Right cardiac atrium (tissue), 5 donors: ENCODE results near the gene BCAM. TPM values are rescaled to one million over a fixed set of nuclear protein-coding genes. Genes with fewer than 3 reads are reported as not detected.

Experiments used
- ATAC-seq, 2 donors: fragments of 200-7000 bp; cut with Tn5 transposase; one replicate each; pipeline versions ENCODE4 v1.8.0 to v1.9.1; 2020; ENCODE audit warnings: moderate library complexity in 2 of 2, mild to moderate bottlenecking in 1 of 2
- DNase-seq, 3 donors: peaks; one replicate each; pipeline ENCODE4 v3.0.0-alpha.2; 2020
- H3K27ac ChIP-seq: one replicate; pipeline ENCODE4 v1.5.1; 2013; ENCODE audit warnings: mild to moderate bottlenecking, low read length, control low read depth, moderate library complexity
- H3K27me3 ChIP-seq: one replicate; pipeline ENCODE4 v1.6.1; 2013; ENCODE audit not compliant: control insufficient read depth, insufficient read depth
- H3K4me1 ChIP-seq: one replicate; pipeline ENCODE4 v1.6.1; 2013; ENCODE audit warnings: low read length; ENCODE audit not compliant: control insufficient read depth, insufficient read depth
- H3K4me3 ChIP-seq: one replicate; pipeline ENCODE4 v1.5.1; 2013; ENCODE audit warnings: low read length, control low read depth
- H3K9me3 ChIP-seq: one replicate; pipeline ENCODE4 v1.6.1; 2013; ENCODE audit warnings: low read length; ENCODE audit not compliant: control insufficient read depth
- WGBS: extraction: QIAGEN DNeasy Blood & Tissue Kit; methylation state at CpG from one replicate; pipeline ENCODE4 v1.1.7; 2013; 5-methylcytosine and 5-hydroxymethylcytosine counted together
- intact Hi-C, 4 donors: fragments of 100-400 bp; cut with DNase I; formaldehyde crosslinking; loops; one replicate each; pipeline versions ENCODE4 v1.11.0 to v1.14.0; 2022 to 2023
- polyA plus RNA-seq: library from polyadenylated mRNA; stranded (reverse); fragments of 200-250 nt; gene quantifications from one replicate; pipeline ENCODE4 v1.2.3, GENCODE V29; 2013
- total RNA-seq, 4 donors: library from RNA; stranded (reverse); fragmentation: NEBNext Ultra II Directional; extraction: Animal tissue kit (Norgen Biotek cat#: 25700); gene quantifications; one replicate each; pipeline ENCODE4 v1.2.1, GENCODE V29; 2021
- donor health status: healthy with polysubstance abuse.
- donor health status: DM: no; HTN: yes; CAD: no.
- donor health status: DM: no; HTN: no; CAD: no.
- donor health status: DM: no; HTN: yes; CAD: no; lungs with severe emphysema.
- donor health status: DM: yes; HTN: yes; CAD: no.

The BCAM gene
- total and polyA plus RNA-seq, 5 donors = 69.9 to 130 (median 89.9) TPM

GRCh38 chr19:44807652-44808462 lies 1.0 kb upstream of the BCAM start:
- peak in 2 of 3 donors; percentile 65 to 67 for DNase-seq
- Histone ChIP-seq H3K4me3 (no peak overlapping the region), H3K4me1 (peaks cover 4% of the 10 kb centered on the region), H3K9me3 (no peaks in the 10 kb centered on the region), H3K27me3 (no peaks in the 10 kb centered on the region), H3K27ac (peak overlapping the region; percentile 14)
- 20% methylated on average over 14 of the region's 14 CpGs for WGBS
- peak; percentile 64 to 72 for ATAC-seq
- intact Hi-C loops = loop anchor here in 1 of 4 donors (5.0 kb wide), 1 partner anchor 34 kb away; no protein-coding TSS in a partner anchor

DNA sequence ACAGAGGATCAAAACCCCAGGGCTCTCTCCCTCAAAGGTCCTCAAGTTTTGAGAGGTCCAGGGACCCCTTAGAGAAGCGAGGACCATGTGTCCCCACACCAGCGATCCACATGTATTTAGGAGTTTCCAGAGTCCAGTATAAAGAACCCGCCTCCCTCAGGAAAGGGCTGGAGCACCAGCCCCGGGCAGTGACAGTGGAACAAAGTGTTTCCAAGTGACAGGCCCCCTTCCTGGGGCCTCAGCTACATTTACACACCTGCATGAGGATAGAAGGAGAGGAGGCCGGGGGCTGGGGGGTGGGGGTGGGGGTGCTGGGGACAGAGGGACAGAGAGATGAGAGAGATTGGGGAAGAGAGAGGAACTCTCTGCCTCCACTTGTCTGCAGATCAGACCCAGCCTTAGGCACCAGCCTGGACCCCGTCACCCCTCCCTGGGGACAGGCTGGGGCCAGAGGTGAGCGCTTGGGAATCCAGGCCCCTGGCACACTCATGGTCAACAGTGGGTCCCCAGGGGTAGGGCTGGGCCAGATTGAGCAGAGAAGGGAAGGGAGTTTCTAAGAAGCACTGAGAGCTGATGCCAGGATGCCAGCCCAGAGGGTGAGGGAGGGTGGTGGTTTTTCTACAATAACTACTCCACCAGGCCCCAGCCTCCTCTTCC lies 802 bp downstream of the BCAM start:
- no peaks in the 10 kb centered on the region for H3K9me3 ChIP-seq
- no peaks in the 10 kb centered on the region for H3K27me3 ChIP-seq
- H3K4me1 ChIP-seq = peaks cover 4% of the 10 kb centered on the region
- 34% methylated on average over 7 of the region's 7 CpGs for WGBS
- H3K27ac ChIP-seq = peak overlapping the region; percentile 46
- ATAC-seq (peak; percentile 20 to 25), DNase-seq (peak in 2 of 3 donors; percentile 31 to 36)
- H3K4me3 ChIP-seq = peak overlapping the region; percentile 66
- intact Hi-C loops = loop anchor here in 1 of 4 donors (5.0 kb wide), 1 partner anchor 33 kb away; no protein-coding TSS in a partner anchor

DNA sequence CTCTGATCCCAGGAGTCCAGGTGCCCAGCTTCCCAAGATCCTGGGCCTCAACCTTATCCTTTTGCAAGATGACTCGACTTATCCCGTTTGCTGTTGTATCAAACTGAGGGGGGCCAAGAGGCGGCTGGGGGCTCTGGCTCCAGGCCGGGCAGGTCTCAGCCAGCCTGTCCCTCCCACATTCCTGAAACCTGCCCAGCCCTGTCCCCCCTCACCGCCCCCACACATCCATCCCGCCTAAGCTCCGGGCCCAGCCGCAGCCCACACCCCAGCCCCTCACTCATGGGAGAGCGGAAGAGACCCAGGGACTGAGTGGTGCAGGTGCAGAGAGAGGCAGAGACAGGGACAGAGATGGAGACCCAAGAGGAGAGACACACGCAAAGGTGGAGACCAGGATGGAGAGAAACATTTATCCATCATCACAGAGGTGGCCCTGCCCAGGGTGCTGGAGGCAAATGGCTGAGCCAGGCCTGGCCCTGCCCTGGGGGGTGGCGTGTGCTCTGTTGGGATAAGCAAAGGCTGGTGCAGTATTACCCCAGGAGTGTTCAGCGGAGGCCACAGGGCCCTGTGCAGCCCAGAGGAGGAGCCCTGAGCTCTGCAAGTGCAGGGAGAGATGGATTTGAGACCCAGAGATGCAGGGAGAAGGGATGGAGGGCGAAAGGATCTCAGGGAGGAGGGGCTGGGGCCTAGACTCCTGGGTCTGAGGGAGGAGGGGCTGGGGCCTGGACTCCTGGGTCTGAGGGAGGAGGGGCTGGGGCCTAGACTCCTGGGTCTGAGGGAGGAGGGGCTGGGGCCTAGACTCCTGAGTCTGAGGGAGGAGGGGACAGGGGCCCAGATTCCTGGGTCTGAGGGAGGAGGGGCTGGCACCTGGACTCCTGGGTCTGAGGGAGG lies 1.6 kb downstream of the BCAM start:
- Histone ChIP-seq H3K4me1 (peaks cover 4% of the 10 kb centered on the region), H3K4me3 (peak overlapping the region; percentile 66), H3K27ac (no peak overlapping the region), H3K27me3 (no peaks in the 10 kb centered on the region), H3K9me3 (no peaks in the 10 kb centered on the region)
- ATAC-seq = no peak
- WGBS = 66% methylated on average over 13 of the region's 13 CpGs
- DNase-seq = peak in 2 of 3 donors; percentile 25 to 28
- intact Hi-C loops = no loop called here

DNA sequence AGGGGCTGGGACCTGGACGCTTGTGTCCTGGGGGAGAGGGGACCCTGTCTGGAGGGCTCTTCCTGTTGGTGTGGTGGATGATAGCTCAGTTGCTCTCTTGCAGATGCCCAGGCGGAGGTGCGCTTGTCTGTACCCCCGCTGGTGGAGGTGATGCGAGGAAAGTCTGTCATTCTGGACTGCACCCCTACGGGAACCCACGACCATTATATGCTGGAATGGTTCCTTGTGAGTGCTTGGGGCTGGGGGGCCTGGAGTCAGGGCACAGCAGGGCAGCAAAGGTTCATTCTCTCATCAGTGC lies 2.2 kb downstream of the BCAM start:
- H3K27ac ChIP-seq = no peak overlapping the region
- peaks cover 4% of the 10 kb centered on the region for H3K4me1 ChIP-seq

GRCh38 chr19:44812142-44812718 lies 3.3 kb downstream of the BCAM start:
- 89% methylated on average over 28 of the region's 28 CpGs for WGBS
- H3K4me1 ChIP-seq = peaks cover 4% of the 10 kb centered on the region
- no peak overlapping the region for H3K27ac ChIP-seq
- no peaks in the 10 kb centered on the region for H3K27me3 ChIP-seq
- no peaks in the 10 kb centered on the region for H3K9me3 ChIP-seq
- no peak overlapping the region for H3K4me3 ChIP-seq
- no peak for ATAC-seq
- intact Hi-C loops = no loop called here
- DNase-seq = peak in 1 of 3 donors; percentile 13

More for the DNA sequence above, 2.2 kb downstream of the BCAM start:
- intact Hi-C loops = no loop called here
- Histone ChIP-seq H3K27me3 (no peaks in the 10 kb centered on the region), H3K4me3 (no peak overlapping the region), H3K9me3 (no peaks in the 10 kb centered on the region)
- ATAC-seq = no peak
- WGBS = 91% methylated on average over 7 of the region's 7 CpGs
- DNase-seq = peak in 1 of 3 donors; percentile 11

- 82% methylated on average over 38 of the region's 38 CpGs for WGBS
Measured at GRCh38 chr19:44813070-44813840, 4.4 kb downstream of the BCAM start.

GRCh38 chr19:44813841-44814470 lies 5.1 kb downstream of the BCAM start:
- peaks cover 2% of the 10 kb centered on the region for H3K4me1 ChIP-seq
- H3K27ac ChIP-seq = no peak overlapping the region
- DNase-seq (no peak), ATAC-seq (no peak)
- H3K9me3 ChIP-seq = no peaks in the 10 kb centered on the region
- intact Hi-C loops = no loop called here
- H3K4me3 ChIP-seq = no peak overlapping the region
- WGBS = 88% methylated on average over 16 of the region's 16 CpGs
- no peaks in the 10 kb centered on the region for H3K27me3 ChIP-seq

More at GRCh38 chr19:44813070-44813840, 4.4 kb downstream of the BCAM start:
- intact Hi-C loops = no loop called here
- Histone ChIP-seq H3K4me1 (peaks cover 4% of the 10 kb centered on the region), H3K9me3 (no peaks in the 10 kb centered on the region), H3K27me3 (no peaks in the 10 kb centered on the region), H3K27ac (no peak overlapping the region), H3K4me3 (no peak overlapping the region)
- peak in 1 of 3 donors; percentile 48 for DNase-seq
- no peak for ATAC-seq

- no peak for ATAC-seq
Measured at GRCh38 chr19:44814517-44814916, 5.6 kb downstream of the BCAM start.

GRCh38 chr19:44816301-44816700 lies 7.4 kb downstream of the BCAM start:
- ATAC-seq (no peak), DNase-seq (peak in 1 of 3 donors; percentile 13)
- WGBS = 74% methylated on average over 2 of the region's 2 CpGs
- Histone ChIP-seq H3K9me3 (no peaks in the 10 kb centered on the region), H3K4me1 (peaks cover 5% of the 10 kb centered on the region), H3K27me3 (no peaks in the 10 kb centered on the region), H3K27ac (no peak overlapping the region), H3K4me3 (no peak overlapping the region)
- intact Hi-C loops = no loop called here

More at GRCh38 chr19:44814517-44814916, 5.6 kb downstream of the BCAM start:
- Histone ChIP-seq H3K9me3 (no peaks in the 10 kb centered on the region), H3K27ac (no peak overlapping the region), H3K27me3 (no peaks in the 10 kb centered on the region), H3K4me3 (no peak overlapping the region), H3K4me1 (no peaks in the 10 kb centered on the region)
- intact Hi-C loops = no loop called here
- DNase-seq = peak in 2 of 3 donors; percentile 41 to 53
- 86% methylated on average over 17 of the region's 17 CpGs for WGBS
